HG02981 (cell line): ENCODE results near the gene TPM3.
"Not testable (repeated sequence)": the region's sequence is repeated elsewhere in the genome, so short reads cannot be mapped to it uniquely, and the experiment has no call there.

Source experiments
- ATAC-seq: cut with Tn5 transposase; IDR thresholded peaks from one replicate; pipeline ENCODE4 v1.9.1; 2021; ENCODE audit warnings: mild to moderate bottlenecking, moderate library complexity; ENCODE audit not compliant: unreplicated experiment

The TPM3 gene

GRCh38 chr1:154191990-154192461 lies at the start of gene TPM3:
Gene TPM3 (minus strand): TSS chr1:154192100. CDS start chr1:154192018, 82 bp downstream.
- ATAC-seq = no peak

GRCh38 chr1:154240294-154240833 lies 48.5 kb upstream of the TPM3 start:
- no peak for ATAC-seq

- no peak for ATAC-seq
Observed at GRCh38 chr1:154239491-154239890, 47.6 kb upstream of the TPM3 start.

- ATAC-seq = no peak
Observed at GRCh38 chr1:154237880-154238506, 46.1 kb upstream of the TPM3 start.

- ATAC-seq = no peak
Observed at GRCh38 chr1:154237435-154237834, 45.5 kb upstream of the TPM3 start.

- ATAC-seq = no peak
Observed at GRCh38 chr1:154236855-154237254, 45.0 kb upstream of the TPM3 start.

GRCh38 chr1:154233127-154233526 lies 41.2 kb upstream of the TPM3 start:
- not testable (repeated sequence) for ATAC-seq

- not testable (repeated sequence) for ATAC-seq
Observed at GRCh38 chr1:154231112-154231511, 39.2 kb upstream of the TPM3 start.

- ATAC-seq = no peak
Observed at GRCh38 chr1:154225370-154225769, 33.5 kb upstream of the TPM3 start.

- no peak for ATAC-seq
Observed at GRCh38 chr1:154223621-154224020, 31.7 kb upstream of the TPM3 start.

- ATAC-seq = no peak
Observed at GRCh38 chr1:154222918-154223317, 31.0 kb upstream of the TPM3 start.

- no peak for ATAC-seq
Observed at GRCh38 chr1:154222518-154222917, 30.6 kb upstream of the TPM3 start.

- ATAC-seq = peak; percentile 15
Observed at GRCh38 chr1:154221278-154222001, 29.5 kb upstream of the TPM3 start.

- no peak for ATAC-seq
Observed at GRCh38 chr1:154220970-154221277, 29.0 kb upstream of the TPM3 start.

- ATAC-seq = peak; percentile 89
Observed at GRCh38 chr1:154220071-154220969, 28.4 kb upstream of the TPM3 start, which contains the start of gene UBAP2L. Gene UBAP2L (plus strand): TSS chr1:154220955. CDS start chr1:154225124, 4,169 bp downstream.

- ATAC-seq = no peak
Observed at GRCh38 chr1:154219541-154219940, 27.6 kb upstream of the TPM3 start.

GRCh38 chr1:154218545-154218944 lies 26.6 kb upstream of the TPM3 start:
- ATAC-seq = no peak

GRCh38 chr1:154213274-154213673 lies 21.4 kb upstream of the TPM3 start:
- no peak for ATAC-seq

GRCh38 chr1:154212083-154212482 lies 20.2 kb upstream of the TPM3 start:
- no peak for ATAC-seq

GRCh38 chr1:154208677-154209388 lies 16.9 kb upstream of the TPM3 start:
- no peak for ATAC-seq

GRCh38 chr1:154207262-154207661 lies 15.4 kb upstream of the TPM3 start:
- no peak for ATAC-seq
